ENCODE measurements around the gene CATSPER2.
"Not testable (repeated sequence)": the region's sequence is repeated elsewhere in the genome, so short reads cannot be mapped to it uniquely, and the experiment has no call there.

CATSPER2 gene

GRCh38 chr15:43648649-43649429 lies at the start of gene CATSPER2:
TSS of gene CATSPER2 (minus strand) at chr15:43648844. CDS start at chr15:43648061, 783 bp downstream.
- no peak for DNase-seq (ENCODE audit: low read depth in 2 of 2, low spot score in 1 of 2)

GRCh38 chr15:43693148-43694022 lies 44.7 kb upstream of the CATSPER2 start, which contains the start of gene CKMT1A:
TSS of gene CKMT1A (plus strand) at chr15:43693859. CDS start at chr15:43694051, 192 bp downstream.
- not testable (repeated sequence) for DNase-seq (ENCODE audit: low read depth in 2 of 2, low spot score in 1 of 2)

GRCh38 chr15:43692679-43693078 lies 44.0 kb upstream of the CATSPER2 start:
- DNase-seq (ENCODE audit: low read depth in 2 of 2, low spot score in 1 of 2) = not testable (repeated sequence)

- not testable (repeated sequence) for DNase-seq (ENCODE audit: low read depth in 2 of 2, low spot score in 1 of 2)
These were observed 41.1 kb upstream of the CATSPER2 start for GRCh38 chr15:43689604-43690301.

GRCh38 chr15:43674175-43674574 lies 25.5 kb upstream of the CATSPER2 start:
- not testable (repeated sequence) for DNase-seq (ENCODE audit: low read depth in 2 of 2, low spot score in 1 of 2)

GRCh38 chr15:43666177-43666576 lies 17.5 kb upstream of the CATSPER2 start:
- not testable (repeated sequence) for DNase-seq (ENCODE audit: low read depth in 2 of 2, low spot score in 1 of 2)

GRCh38 chr15:43663333-43663732 lies 14.7 kb upstream of the CATSPER2 start:
- not testable (repeated sequence) for DNase-seq (ENCODE audit: low read depth in 2 of 2, low spot score in 1 of 2)

GRCh38 chr15:43662293-43662692 lies 13.6 kb upstream of the CATSPER2 start:
- DNase-seq (ENCODE audit: low read depth in 2 of 2, low spot score in 1 of 2) = not testable (repeated sequence)

- not testable (repeated sequence) for DNase-seq (ENCODE audit: low read depth in 2 of 2, low spot score in 1 of 2)
These were observed 11.1 kb upstream of the CATSPER2 start for GRCh38 chr15:43659727-43660126.

GRCh38 chr15:43649430-43649926 lies 834 bp upstream of the CATSPER2 start:
- DNase-seq (ENCODE audit: low read depth in 2 of 2, low spot score in 1 of 2) = not testable (repeated sequence)

- not testable (repeated sequence) for DNase-seq (ENCODE audit: low read depth in 2 of 2, low spot score in 1 of 2)
These were observed 10.0 kb downstream of the CATSPER2 start for GRCh38 chr15:43638464-43639204.

- DNase-seq (ENCODE audit: low read depth in 2 of 2, low spot score in 1 of 2) = not testable (repeated sequence)
These were observed 21.7 kb downstream of the CATSPER2 start for GRCh38 chr15:43626937-43627336.

- DNase-seq (ENCODE audit: low read depth in 2 of 2, low spot score in 1 of 2) = no peak
These were observed 23.5 kb downstream of the CATSPER2 start for GRCh38 chr15:43625106-43625505.

- DNase-seq (ENCODE audit: low read depth in 2 of 2, low spot score in 1 of 2) = not testable (repeated sequence)
These were observed 26.4 kb downstream of the CATSPER2 start for GRCh38 chr15:43622068-43622799.

GRCh38 chr15:43618700-43619099 lies 29.9 kb downstream of the CATSPER2 start, which contains the start of gene STRC:
TSS of gene STRC (minus strand) at chr15:43618800. CDS start at chr15:43618722, 78 bp downstream.
- DNase-seq (ENCODE audit: low read depth in 2 of 2, low spot score in 1 of 2) = not testable (repeated sequence)

- not testable (repeated sequence) for DNase-seq (ENCODE audit: low read depth in 2 of 2, low spot score in 1 of 2)
These were observed 30.9 kb downstream of the CATSPER2 start for GRCh38 chr15:43617750-43618149.

GRCh38 chr15:43602233-43602632 lies 46.4 kb downstream of the CATSPER2 start:
- DNase-seq (ENCODE audit: low read depth in 2 of 2, low spot score in 1 of 2) = not testable (repeated sequence)

GRCh38 chr15:43600200-43600599 lies 48.4 kb downstream of the CATSPER2 start:
- DNase-seq (ENCODE audit: low read depth in 2 of 2, low spot score in 1 of 2) = not testable (repeated sequence)

- not testable (repeated sequence) for DNase-seq (ENCODE audit: low read depth in 2 of 2, low spot score in 1 of 2)
These were observed 49.5 kb downstream of the CATSPER2 start for GRCh38 chr15:43599131-43599530.
